Raji (cell line): ENCODE data around the gene S1PR4.

Experiments used
- POLR2A ChIP-seq: IDR thresholded peaks from 2 replicates; pipeline ENCODE4 v1.6.1; 2011; ENCODE audit warnings: low read depth, low read length, control low read depth; ENCODE audit not compliant: insufficient read depth

The S1PR4 gene

DNA sequence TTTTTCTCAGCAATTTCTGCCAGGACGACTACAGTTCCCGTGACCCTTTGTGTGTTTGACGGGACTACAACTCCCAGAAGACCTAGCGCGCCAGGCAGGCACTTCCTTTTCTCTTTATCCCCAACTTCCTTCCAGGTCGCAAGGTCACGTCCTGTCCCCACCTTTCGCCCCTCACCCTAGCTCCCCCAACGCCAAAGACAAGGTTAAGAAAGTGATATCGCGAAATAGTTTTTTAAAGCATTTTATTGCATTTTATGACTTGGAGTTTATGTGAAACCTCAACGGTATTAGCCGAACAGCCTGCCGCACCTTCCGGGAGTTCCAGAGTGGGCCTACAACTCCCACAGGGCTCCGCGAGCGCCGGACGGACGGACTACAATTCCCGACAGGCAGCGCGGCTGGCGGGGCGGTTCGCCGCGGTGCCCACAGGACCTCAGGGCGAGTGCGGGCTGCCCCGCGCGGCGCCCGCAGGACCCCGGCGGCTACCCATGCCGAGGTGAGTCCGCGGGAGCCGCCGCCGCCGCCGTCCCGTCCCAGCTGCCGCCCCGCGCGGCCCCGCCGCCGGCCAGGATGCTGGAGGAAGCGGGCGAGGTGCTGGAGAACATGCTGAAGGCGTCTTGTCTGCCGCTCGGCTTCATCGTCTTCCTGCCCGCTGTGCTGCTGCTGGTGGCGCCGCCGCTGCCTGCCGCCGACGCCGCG is 7.0 kb downstream of the S1PR4 start, which contains the start of gene NCLN:
Gene NCLN (plus strand): TSS at position 470 of the 699 bp plus-strand sequence. CDS start 101 bp downstream, at position 571.
- TF ChIP-seq POLR2A: peak; percentile 68

DNA sequence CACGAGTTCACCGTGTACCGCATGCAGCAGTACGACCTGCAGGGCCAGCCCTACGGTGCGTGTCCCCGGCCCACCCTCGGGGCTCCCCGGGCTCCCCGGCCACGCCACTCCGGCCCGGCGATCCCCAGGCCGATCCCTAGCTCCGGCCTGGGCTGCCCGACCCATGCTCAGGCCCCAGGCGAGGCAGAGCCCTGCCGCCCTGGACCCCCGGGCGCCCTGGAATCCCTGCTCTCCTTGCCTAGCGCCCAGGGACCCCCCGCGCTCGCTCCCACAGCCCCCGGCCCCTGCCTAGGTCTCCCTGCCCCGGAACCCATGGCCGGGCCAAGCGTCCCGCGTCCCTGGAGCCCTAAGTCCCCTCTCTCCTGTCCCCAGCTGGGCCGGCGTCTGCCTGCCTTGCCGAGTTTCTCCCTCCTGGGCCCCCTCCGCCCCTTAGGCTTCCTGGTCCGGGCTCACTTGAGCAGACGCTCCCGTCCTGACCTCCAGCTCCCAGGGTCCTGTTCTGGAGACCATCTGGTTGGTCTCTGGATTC is 7.7 kb downstream of the S1PR4 start:
- no peak for TF ChIP-seq POLR2A

DNA sequence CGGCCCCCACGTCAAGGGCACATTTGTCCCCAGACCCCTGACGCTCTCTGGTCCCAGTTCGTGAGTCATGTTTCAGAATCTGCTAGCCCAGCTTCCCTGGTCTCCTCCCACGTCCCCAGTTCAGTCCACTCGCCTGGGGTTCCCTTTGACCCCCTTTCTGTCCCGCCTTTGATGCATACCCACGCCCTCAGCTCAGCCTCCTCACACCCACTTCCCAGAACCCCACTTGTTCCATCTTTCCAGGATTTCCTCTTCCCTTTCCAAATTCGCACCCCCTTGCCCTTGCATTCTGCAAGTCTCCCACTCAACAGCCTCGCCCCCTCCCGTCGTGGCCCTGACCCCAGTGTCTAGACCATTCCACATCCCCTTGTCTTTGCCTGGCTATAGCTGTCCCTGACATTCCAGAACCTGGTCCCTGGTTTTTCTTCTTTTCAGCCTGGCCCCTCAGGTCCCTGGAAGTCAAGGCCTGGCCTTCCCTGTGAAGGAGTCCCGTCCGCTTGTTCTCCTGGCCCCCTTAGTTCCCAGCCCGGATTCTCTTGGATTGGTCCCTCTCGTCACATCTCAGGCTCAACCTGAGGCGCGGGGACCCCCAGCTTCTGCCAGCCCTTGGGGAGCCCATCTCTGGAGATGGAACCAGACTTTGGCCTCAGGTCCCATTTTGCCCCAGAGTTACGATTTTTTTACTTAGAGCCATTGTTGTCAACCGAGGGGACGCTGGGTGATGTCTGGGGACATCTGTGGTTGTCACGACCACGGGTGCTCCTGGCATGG is 8.5 kb downstream of the S1PR4 start:
- no peak for TF ChIP-seq POLR2A

DNA sequence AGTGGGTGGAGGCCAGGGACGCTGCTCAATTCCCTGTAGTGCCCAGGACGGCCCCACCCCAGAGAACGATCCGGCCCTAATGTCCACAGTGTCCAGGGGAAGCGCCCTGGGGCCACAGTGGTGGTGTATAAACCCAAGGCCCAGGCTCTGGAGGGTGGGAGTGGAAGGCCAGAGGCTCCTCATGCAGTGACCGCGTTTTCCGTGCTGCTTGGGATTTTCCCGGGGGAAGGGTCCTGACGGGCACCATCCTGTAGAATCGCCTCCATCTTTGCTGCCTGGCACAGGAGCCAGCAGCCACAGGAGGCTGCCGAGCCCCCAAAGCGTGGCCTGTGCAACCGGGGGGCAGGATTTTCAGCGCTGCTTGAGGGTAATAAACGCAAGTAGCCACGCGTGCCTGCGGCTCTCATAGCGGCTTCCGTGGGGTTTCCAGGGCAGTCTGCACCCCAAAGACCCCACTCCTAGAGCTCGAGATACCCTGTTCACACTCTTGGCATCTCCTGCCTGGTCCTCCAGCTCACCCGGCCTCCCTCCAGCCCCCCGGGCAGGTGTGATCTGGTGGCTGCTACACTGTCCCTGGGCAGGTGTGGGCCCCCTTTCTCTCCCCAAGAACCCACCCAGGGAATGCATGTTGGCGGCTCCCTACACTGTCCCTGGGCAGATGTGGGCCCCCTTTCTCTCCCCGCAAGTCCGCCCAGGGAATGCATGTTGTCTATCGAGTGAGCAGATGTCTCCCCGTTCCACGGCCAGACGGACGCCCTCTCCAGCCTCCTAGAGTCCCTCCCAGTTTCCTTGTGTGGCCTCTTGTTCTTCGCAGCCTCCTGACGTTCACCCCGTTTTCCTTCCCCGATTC is 9.3 kb downstream of the S1PR4 start:
- TF ChIP-seq POLR2A: no peak

DNA sequence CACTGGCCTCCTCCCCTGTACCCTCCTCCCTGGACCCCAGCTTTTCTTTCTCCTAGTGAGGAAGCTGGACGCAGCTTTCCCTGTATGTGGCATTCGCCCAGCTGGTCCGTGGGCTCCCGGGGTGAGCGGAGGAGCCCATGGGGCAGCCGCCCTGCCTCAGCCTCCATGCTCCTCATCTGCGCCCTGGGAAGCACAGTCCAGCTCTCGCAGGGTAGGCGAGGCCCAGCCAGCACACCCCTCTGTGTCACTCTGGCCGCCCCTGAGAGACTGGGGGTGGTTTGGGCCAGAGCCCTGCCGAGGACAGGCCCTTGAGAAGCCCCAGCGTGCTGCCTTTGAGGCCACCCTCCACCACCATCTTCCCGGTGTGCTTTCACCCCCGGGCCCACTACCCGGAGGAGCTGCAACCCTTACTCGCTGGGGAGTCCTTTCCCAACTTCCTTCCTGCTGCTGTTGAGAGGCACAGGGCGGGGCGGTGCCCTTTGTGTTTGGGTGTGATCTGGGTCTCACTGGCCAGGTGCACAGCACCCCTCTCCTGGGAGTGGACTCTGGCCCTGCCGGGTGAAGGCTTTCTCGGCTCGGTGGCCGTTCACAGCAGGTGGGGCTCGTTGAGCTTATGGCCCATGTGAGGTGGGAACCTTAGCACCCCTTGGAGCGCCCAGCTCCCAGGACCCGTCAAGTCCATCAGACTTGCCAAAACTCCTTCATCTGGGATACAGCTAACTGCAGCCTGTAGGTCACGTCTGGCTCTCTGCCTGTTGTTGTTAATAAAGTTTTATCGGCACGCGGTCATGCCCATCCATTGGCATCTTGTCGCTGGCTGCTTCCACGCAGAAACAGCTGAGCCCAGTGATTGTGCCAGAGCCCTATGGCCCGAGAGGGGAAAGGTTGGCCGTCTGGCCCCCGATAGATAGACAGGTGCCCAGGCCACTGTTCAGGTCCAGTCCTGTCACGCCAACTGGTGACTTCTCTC is 10.3 kb downstream of the S1PR4 start:
- TF ChIP-seq POLR2A: no peak

DNA sequence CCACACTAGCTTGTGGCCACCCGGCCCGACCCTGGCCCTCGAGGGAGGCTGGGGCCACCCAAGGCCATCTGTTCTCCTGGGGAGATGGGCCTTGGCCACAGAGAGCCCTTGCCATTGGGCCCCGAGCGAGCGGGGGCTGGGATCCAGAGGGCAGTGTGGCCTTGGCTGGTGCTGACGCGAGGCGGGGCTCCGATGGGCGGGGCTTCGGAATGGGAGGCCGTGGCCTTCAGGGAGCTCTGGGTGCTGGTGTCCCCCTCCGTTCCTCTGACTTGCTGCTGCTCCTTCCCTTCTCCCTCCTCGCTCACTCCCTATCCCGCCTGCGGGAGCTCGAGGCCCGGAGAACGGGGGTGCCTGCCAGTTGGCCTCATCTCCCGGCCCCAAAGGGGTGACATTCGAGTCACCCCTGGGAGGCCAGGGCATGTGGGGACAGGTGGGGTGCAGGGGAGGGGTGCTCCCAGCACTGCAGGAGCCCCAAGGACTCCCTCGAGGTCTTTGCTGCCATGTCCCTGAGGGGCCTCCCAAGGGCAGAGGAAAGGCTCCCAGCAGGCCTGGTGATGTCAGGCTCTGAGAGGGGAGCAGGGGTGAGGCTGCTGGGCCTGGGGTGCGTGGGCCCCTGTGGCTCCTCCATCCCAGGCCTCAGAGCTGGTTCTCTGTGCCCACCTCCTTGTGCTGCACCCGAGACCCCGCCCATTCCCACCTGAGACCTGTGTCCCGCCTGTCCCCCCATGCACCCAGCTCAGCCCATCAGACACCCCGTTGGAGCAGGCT is 11.3 kb downstream of the S1PR4 start:
- TF ChIP-seq POLR2A: no peak

DNA sequence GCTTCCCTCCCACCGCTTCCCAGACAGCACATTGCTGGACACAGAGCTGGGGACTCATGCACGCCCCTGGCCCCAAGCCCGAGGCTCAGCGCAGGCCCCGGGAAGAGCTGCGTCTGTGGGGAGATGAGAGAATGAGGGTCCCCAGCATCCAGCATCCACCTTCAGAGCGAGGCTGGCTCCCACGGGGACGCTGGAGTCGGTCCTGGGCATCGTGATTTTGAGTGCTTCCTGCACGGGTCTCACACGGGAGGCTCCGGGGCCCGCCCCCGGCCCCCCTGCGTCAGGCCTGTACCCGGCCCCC is 11.9 kb downstream of the S1PR4 start:
- no peak for TF ChIP-seq POLR2A

DNA sequence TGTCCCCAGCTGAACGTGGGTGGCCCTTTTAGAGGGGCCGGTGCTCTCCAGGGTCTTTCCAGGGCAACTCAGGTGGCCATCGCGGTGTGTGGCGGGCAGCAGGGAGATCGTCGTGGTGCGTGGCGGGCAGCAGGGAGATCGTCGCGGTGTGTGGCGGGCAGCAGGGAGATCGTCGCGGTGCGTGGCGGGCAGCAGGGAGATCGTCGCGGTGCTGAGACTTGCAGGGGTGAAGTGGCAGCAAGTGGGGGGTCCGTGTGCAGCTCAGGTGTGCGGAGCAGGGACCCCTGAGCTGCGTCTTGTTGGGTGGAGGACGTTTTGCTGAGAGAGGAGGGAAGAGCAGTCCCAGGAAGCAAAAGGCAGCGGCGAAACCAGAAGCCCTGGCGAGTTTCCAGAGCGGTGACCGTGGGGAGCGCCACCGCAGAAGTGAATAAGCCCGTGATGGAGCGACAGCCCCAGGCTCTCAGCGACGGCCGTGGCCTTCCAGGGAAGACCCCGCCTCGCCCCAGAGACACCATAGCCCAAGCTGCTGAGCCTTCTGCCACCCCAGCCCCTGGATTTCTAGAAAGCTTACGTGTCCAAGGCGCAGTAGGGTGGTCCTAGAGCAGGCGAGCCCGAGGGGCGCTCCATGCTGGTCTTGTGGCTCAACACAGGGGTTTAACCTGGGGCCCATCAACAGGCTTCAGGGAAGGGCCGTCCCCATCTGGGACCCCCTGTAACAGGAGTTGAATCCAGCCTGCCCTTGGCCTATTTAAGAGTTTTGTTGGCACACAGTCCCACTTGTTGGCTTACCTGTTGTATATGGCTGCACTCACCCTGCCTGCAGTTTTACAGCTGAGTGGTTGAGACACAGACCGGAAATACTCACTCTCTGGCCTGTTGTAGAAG is 12.6 kb downstream of the S1PR4 start:
- TF ChIP-seq POLR2A: no peak

DNA sequence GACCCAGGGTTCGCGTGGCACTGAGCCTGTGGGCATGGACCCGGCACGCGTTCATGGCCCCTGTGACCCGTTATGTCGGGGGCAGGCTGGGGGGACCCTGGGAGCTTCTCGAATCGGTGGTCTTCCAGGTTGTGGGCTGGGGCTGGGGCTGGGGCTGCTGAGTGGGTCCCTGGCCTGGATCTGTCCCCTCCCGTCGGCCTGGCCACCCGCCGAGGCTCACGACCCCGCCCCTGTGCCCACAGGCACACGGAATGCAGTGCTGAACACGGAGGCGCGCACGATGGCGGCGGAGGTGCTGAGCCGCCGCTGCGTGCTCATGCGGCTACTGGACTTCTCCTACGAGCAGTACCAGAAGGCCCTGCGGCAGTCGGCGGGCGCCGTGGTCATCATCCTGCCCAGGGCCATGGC is 13.7 kb downstream of the S1PR4 start:
- TF ChIP-seq POLR2A: no peak

DNA sequence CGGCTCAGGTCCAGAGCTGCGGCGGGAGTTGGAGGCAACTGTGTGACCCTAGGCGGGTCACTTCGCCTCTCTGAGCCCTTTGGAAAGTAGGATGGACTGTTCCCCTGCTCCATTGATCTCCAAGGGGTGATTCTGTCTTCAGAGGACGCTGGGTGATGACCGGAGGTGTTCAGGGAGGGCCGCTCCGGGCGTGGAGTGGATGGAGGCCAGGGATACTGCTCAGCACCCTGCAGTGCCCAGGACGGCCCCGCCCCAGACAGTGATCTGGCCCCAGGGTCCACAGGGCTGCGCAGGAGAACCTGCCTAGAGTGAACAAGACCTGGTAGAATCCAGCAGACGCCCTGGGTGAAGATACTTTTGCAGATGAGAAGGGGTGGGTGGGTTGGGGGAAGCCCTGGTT is 14.1 kb downstream of the S1PR4 start:
- no peak for TF ChIP-seq POLR2A

DNA sequence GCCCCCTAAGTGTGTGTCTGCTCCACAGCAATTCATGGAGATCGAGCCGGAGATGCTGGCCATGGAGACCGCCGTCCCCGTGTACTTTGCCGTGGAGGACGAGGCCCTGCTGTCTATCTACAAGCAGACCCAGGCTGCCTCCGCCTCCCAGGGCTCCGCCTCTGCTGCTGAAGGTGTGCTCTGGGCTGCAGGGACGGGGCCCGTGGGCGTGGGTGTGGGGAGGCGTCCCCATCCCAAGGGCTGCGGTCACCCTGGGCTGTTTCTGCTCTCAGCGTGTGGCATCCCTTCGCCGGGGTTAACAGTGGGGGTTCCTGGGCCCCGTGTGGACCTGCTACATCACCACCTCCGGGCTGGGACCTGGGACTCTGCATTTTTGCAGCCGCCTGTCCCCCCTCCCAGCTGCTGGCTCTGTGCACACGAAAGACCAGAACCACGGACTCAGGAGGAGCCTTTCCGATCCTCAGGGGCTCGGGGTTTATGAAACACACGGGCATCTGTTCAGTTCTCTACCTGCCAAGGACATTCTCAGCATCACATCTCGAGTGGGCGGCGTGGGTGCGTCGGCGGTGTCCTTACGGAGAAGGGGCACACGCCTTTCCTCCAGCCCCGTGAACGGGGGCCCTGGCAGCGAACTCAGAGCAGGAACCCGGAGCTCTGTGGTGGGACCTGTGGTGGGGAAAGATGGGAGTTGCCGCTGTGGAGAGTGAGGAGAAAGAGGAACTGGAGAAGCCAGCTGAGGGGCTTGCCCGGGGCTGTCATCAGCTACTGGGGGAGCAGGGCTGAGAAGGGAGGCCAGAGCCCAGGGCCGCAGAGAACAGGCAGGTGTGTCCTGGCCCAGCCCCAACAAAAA is 14.9 kb downstream of the S1PR4 start:
- no peak for TF ChIP-seq POLR2A
